ENCODE results near the gene GPC6.

GPC6 gene

GRCh38 chr13:93784191-93784590 lies 557.6 kb downstream of the GPC6 start:
- no peak for TF ChIP-seq GATA2 (IDR thresholded peaks at IDR 0.05; ENCODE audit: low read depth, low read length)
- TF ChIP-seq GATA3 (IDR thresholded peaks at IDR 0.05; ENCODE audit: low read depth, low read length): no peak

- TF ChIP-seq GATA2 (IDR thresholded peaks at IDR 0.05; ENCODE audit: low read depth, low read length): no peak
- TF ChIP-seq GATA3 (IDR thresholded peaks at IDR 0.05; ENCODE audit: low read depth, low read length): no peak
Observed at GRCh38 chr13:93786846-93787489, 560.4 kb downstream of the GPC6 start.

- TF ChIP-seq GATA2 (IDR thresholded peaks at IDR 0.05; ENCODE audit: low read depth, low read length): no peak
- no peak for TF ChIP-seq GATA3 (IDR thresholded peaks at IDR 0.05; ENCODE audit: low read depth, low read length)
Observed at GRCh38 chr13:93788456-93788855, 561.8 kb downstream of the GPC6 start.

GRCh38 chr13:93789058-93789457 lies 562.5 kb downstream of the GPC6 start:
- TF ChIP-seq GATA3 (IDR thresholded peaks at IDR 0.05; ENCODE audit: low read depth, low read length) (no peak), GATA2 (IDR thresholded peaks at IDR 0.05; ENCODE audit: low read depth, low read length) (no peak)

- TF ChIP-seq GATA3 (IDR thresholded peaks at IDR 0.05; ENCODE audit: low read depth, low read length) (no peak), GATA2 (IDR thresholded peaks at IDR 0.05; ENCODE audit: low read depth, low read length) (no peak)
Observed at GRCh38 chr13:93794197-93794885, 567.7 kb downstream of the GPC6 start.

- TF ChIP-seq GATA2 (IDR thresholded peaks at IDR 0.05; ENCODE audit: low read depth, low read length): no peak
- no peak for TF ChIP-seq GATA3 (IDR thresholded peaks at IDR 0.05; ENCODE audit: low read depth, low read length)
Observed at GRCh38 chr13:93797463-93797862, 570.9 kb downstream of the GPC6 start.

- TF ChIP-seq GATA3 (IDR thresholded peaks at IDR 0.05; ENCODE audit: low read depth, low read length) (no peak), GATA2 (IDR thresholded peaks at IDR 0.05; ENCODE audit: low read depth, low read length) (no peak)
Observed at GRCh38 chr13:93800342-93800741, 573.7 kb downstream of the GPC6 start.

- TF ChIP-seq GATA3 (IDR thresholded peaks at IDR 0.05; ENCODE audit: low read depth, low read length) (no peak), GATA2 (IDR thresholded peaks at IDR 0.05; ENCODE audit: low read depth, low read length) (no peak)
Observed at GRCh38 chr13:93805736-93806135, 579.1 kb downstream of the GPC6 start.

- TF ChIP-seq GATA2 (IDR thresholded peaks at IDR 0.05; ENCODE audit: low read depth, low read length) (no peak), GATA3 (IDR thresholded peaks at IDR 0.05; ENCODE audit: low read depth, low read length) (no peak)
Observed at GRCh38 chr13:93806861-93807260, 580.3 kb downstream of the GPC6 start.

- TF ChIP-seq GATA2 (IDR thresholded peaks at IDR 0.05; ENCODE audit: low read depth, low read length): no peak
- TF ChIP-seq GATA3 (IDR thresholded peaks at IDR 0.05; ENCODE audit: low read depth, low read length): no peak
Observed at GRCh38 chr13:93810264-93810663, 583.7 kb downstream of the GPC6 start.

GRCh38 chr13:93811071-93811737 lies 584.6 kb downstream of the GPC6 start:
- TF ChIP-seq GATA2 (IDR thresholded peaks at IDR 0.05; ENCODE audit: low read depth, low read length): no peak
- TF ChIP-seq GATA3 (IDR thresholded peaks at IDR 0.05; ENCODE audit: low read depth, low read length): no peak

GRCh38 chr13:93811738-93812112 lies 585.1 kb downstream of the GPC6 start:
- TF ChIP-seq GATA2 (IDR thresholded peaks at IDR 0.05; ENCODE audit: low read depth, low read length) (no peak), GATA3 (IDR thresholded peaks at IDR 0.05; ENCODE audit: low read depth, low read length) (no peak)

- no peak for TF ChIP-seq GATA3 (IDR thresholded peaks at IDR 0.05; ENCODE audit: low read depth, low read length)
- TF ChIP-seq GATA2 (IDR thresholded peaks at IDR 0.05; ENCODE audit: low read depth, low read length): no peak
Observed at GRCh38 chr13:93814658-93815057, 588.1 kb downstream of the GPC6 start.

- TF ChIP-seq GATA2 (IDR thresholded peaks at IDR 0.05; ENCODE audit: low read depth, low read length) (no peak), GATA3 (IDR thresholded peaks at IDR 0.05; ENCODE audit: low read depth, low read length) (no peak)
Observed at GRCh38 chr13:93818345-93818744, 591.7 kb downstream of the GPC6 start.

All from SH-SY5Y (cell line).